ENCODE data around the gene ARHGAP23.

GRCh38 chr17:38455288-38455915, 27.1 kb downstream of the ARHGAP23 start:
- TF ChIP-seq POLR2AphosphoS5 (IDR thresholded peaks at IDR 0.05) (no peak), POLR2A (IDR thresholded peaks at IDR 0.05) (no peak)
